ENCODE results near the gene MDP1. TPM values are rescaled to one million over a fixed set of nuclear protein-coding genes. Genes with fewer than 3 reads are reported as not detected.
A peak's percentile ranks its signal among the peaks of the same experiment; 100 is the strongest.

The MDP1 gene
- total and polyA plus RNA-seq, 10 of the 15 experiments (the other 5 are each of a cell fraction or from before 2014, with no cell fraction given): 10.4 to 45.8 (median 23.5) TPM

GRCh38 chr14:24260780-24261157, 44.9 kb upstream of the MDP1 start:
- Histone ChIP-seq H3K27me3 (replicated peaks in 1 of 2; ENCODE audit: control insufficient read depth in 2 of 2, insufficient read depth in 2 of 2, low read length in 1 of 2) (no peaks in the 10 kb centered on the region), H3K36me3 (ENCODE audit: control insufficient read depth in 2 of 2, insufficient read depth in 2 of 2, low read length in 1 of 2) (no peaks in the 10 kb centered on the region; a peak in 2 of 4 replicates), H3K27ac (ENCODE audit: control insufficient read depth, insufficient read depth) (no peak overlapping the region), H3K4me1 (ENCODE audit: control insufficient read depth, insufficient read depth, low read length) (no peaks in the 10 kb centered on the region), H4K20me1 (ENCODE audit: control insufficient read depth, insufficient read depth) (no peaks in the 10 kb centered on the region), H3K4me2 (ENCODE audit: control insufficient read depth, insufficient read depth) (no peak overlapping the region), H3K9ac (ENCODE audit: control insufficient read depth, insufficient read depth, low read length) (no peak overlapping the region), H3K79me2 (ENCODE audit: control insufficient read depth, insufficient read depth, low read length) (no peaks in the 10 kb centered on the region), H2AFZ (ENCODE audit: control insufficient read depth, low read depth, low read length) (no peak overlapping the region), H3K4me3 (no peak overlapping the region), H3K9me3 (replicated peaks; ENCODE audit: control insufficient read depth, insufficient read depth, low read length) (no peaks in the 10 kb centered on the region)
- FAIRE-seq: no peak
- peak; percentile 13; the same call in 1 of the 3 replicates for ATAC-seq
- BruUV-seq (replicated peaks): no TSS peak
- WGBS (ENCODE audit: insufficient coverage, insufficient replicate concordance, low lambda C conversion rate, missing lambda C conversion rate): 78% methylated on average over 4 of the region's 4 CpGs
- no peak for DNase-seq (ENCODE audit: low read depth, low spot score)
- ChIA-PET POLR2A (no interaction called here), RAD21 (ENCODE audit: unreplicated experiment) (no interaction called here), CTCF (interaction anchor here (0.9 to 1.3 kb wide), 2 partner anchors 18 to 47 kb away, joined by 3 to 4 read pairs; partner anchors contain the start of gene CIDEB), SMC1A (ENCODE audit: uncharacterized antibody, unreplicated experiment) (interaction anchor here (0.9 kb wide), 1 partner anchor 13 kb away, joined by 3 read pairs; no protein-coding TSS in a partner anchor)
- in situ Hi-C loops (cut with MboI) (no loop called here), intact Hi-C loops (cut with micrococcal nuclease; ENCODE audit: unreplicated experiment) (no loop called here)
- TF ChIP-seq SP1 (IDR thresholded peaks at IDR 0.05; ENCODE audit: low read depth, low read length) (no peak), NFYB (IDR thresholded peaks at IDR 0.05; ENCODE audit: insufficient read depth, low read depth, low read length) (no peak), NR2F1 (conservative IDR thresholded peaks at IDR 0.05) (no peak), BCLAF1 (IDR thresholded peaks at IDR 0.05) (no peak), EZH2 (IDR thresholded peaks at IDR 0.05; ENCODE audit: borderline replicate concordance, control insufficient read depth, low read depth, low read length) (no peak), ZSCAN29 (IDR thresholded peaks at IDR 0.05) (no peak), SIX5 (IDR thresholded peaks at IDR 0.05; ENCODE audit: low read depth, low read length, severe bottlenecking) (no peak), ZNF24 (IDR thresholded peaks at IDR 0.05) (no peak), HDGF (IDR thresholded peaks at IDR 0.05) (no peak), JUNB (IDR thresholded peaks at IDR 0.05) (no peak), SKIL (IDR thresholded peaks at IDR 0.05; ENCODE audit: low read depth, poor library complexity, severe bottlenecking) (no peak)
- TF ChIP-seq, protein P1, sequence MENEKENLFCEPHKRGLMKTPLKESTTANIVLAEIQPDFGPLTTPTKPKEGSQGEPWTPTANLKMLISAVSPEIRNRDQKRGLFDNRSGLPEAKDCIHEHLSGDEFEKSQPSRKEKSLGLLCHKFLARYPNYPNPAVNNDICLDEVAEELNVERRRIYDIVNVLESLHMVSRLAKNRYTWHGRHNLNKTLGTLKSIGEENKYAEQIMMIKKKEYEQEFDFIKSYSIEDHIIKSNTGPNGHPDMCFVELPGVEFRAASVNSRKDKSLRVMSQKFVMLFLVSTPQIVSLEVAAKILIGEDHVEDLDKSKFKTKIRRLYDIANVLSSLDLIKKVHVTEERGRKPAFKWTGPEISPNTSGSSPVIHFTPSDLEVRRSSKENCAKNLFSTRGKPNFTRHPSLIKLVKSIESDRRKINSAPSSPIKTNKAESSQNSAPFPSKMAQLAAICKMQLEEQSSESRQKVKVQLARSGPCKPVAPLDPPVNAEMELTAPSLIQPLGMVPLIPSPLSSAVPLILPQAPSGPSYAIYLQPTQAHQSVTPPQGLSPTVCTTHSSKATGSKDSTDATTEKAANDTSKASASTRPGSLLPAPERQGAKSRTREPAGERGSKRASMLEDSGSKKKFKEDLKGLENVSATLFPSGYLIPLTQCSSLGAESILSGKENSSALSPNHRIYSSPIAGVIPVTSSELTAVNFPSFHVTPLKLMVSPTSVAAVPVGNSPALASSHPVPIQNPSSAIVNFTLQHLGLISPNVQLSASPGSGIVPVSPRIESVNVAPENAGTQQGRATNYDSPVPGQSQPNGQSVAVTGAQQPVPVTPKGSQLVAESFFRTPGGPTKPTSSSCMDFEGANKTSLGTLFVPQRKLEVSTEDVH (IDR thresholded peaks at IDR 0.05; ENCODE audit: low read depth, partially characterized antibody): no peak
- TF ChIP-seq, protein P2, sequence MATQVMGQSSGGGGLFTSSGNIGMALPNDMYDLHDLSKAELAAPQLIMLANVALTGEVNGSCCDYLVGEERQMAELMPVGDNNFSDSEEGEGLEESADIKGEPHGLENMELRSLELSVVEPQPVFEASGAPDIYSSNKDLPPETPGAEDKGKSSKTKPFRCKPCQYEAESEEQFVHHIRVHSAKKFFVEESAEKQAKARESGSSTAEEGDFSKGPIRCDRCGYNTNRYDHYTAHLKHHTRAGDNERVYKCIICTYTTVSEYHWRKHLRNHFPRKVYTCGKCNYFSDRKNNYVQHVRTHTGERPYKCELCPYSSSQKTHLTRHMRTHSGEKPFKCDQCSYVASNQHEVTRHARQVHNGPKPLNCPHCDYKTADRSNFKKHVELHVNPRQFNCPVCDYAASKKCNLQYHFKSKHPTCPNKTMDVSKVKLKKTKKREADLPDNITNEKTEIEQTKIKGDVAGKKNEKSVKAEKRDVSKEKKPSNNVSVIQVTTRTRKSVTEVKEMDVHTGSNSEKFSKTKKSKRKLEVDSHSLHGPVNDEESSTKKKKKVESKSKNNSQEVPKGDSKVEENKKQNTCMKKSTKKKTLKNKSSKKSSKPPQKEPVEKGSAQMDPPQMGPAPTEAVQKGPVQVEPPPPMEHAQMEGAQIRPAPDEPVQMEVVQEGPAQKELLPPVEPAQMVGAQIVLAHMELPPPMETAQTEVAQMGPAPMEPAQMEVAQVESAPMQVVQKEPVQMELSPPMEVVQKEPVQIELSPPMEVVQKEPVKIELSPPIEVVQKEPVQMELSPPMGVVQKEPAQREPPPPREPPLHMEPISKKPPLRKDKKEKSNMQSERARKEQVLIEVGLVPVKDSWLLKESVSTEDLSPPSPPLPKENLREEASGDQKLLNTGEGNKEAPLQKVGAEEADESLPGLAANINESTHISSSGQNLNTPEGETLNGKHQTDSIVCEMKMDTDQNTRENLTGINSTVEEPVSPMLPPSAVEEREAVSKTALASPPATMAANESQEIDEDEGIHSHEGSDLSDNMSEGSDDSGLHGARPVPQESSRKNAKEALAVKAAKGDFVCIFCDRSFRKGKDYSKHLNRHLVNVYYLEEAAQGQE (IDR thresholded peaks at IDR 0.05; ENCODE audit: low read depth, low read length): no peak

Data from GM12878 (cell line).